Measurements from ENCODE around the gene ERCC6L2. TPM values are rescaled to one million over a fixed set of nuclear protein-coding genes. Genes with fewer than 3 reads are reported as not detected.

The ERCC6L2 gene
- total and polyA plus RNA-seq, 2 experiments from 2014 or later: 33.5 to 80.6 TPM

GRCh38 chr9:96004379-96004778, 128.9 kb downstream of the ERCC6L2 start:
- no peaks in the 10 kb centered on the region for H3K9me2 ChIP-seq (ENCODE audit: insufficient read depth)
- H3K27ac ChIP-seq (ENCODE audit: low read depth): no peak overlapping the region
- H3K4me1 ChIP-seq (ENCODE audit: insufficient read depth): no peaks in the 10 kb centered on the region
- no peak for ATAC-seq
- Mint-ChIP-seq H3K27me3 (ENCODE audit: insufficient read depth, low read depth, poor library complexity) (no peaks in the 10 kb centered on the region), H3K27ac (no peak overlapping the region), H3K4me3 (no peak overlapping the region), H3K9me3 (peaks cover 7% of the 10 kb centered on the region; the same call in 2 of the 3 replicates), H3K4me1 (peaks cover 8% of the 10 kb centered on the region), H3K36me3 (ENCODE audit: low read depth) (peaks cover 39% of the 10 kb centered on the region)
- TF ChIP-seq JUNB (IDR thresholded peaks at IDR 0.05; ENCODE audit: unreplicated experiment) (no peak), ZNF114 (CRISPR knock-in tag; IDR thresholded peaks at IDR 0.05) (no peak), ZNF331 (CRISPR knock-in tag; IDR thresholded peaks at IDR 0.05; ENCODE audit: low read depth) (no peak), CREB1 (CRISPR knock-in tag; IDR thresholded peaks at IDR 0.05; ENCODE audit: low read depth) (no peak), EZH2 (IDR thresholded peaks at IDR 0.05; ENCODE audit: low read depth, unreplicated experiment) (no peak), NANOG (IDR thresholded peaks at IDR 0.05; ENCODE audit: borderline replicate concordance) (no peak), REST (IDR thresholded peaks at IDR 0.05; ENCODE audit: unreplicated experiment) (no peak), STAT1 (IDR thresholded peaks at IDR 0.05; ENCODE audit: unreplicated experiment) (no peak), CTCF (conservative IDR thresholded peaks at IDR 0.05; ENCODE audit: low read depth in 2 of 2) (no peak), EZH2phosphoT487 (IDR thresholded peaks at IDR 0.05; ENCODE audit: unreplicated experiment) (no peak), POLR2AphosphoS5 (IDR thresholded peaks at IDR 0.05; ENCODE audit: low read depth) (no peak)
- TF ChIP-seq, protein P1, sequence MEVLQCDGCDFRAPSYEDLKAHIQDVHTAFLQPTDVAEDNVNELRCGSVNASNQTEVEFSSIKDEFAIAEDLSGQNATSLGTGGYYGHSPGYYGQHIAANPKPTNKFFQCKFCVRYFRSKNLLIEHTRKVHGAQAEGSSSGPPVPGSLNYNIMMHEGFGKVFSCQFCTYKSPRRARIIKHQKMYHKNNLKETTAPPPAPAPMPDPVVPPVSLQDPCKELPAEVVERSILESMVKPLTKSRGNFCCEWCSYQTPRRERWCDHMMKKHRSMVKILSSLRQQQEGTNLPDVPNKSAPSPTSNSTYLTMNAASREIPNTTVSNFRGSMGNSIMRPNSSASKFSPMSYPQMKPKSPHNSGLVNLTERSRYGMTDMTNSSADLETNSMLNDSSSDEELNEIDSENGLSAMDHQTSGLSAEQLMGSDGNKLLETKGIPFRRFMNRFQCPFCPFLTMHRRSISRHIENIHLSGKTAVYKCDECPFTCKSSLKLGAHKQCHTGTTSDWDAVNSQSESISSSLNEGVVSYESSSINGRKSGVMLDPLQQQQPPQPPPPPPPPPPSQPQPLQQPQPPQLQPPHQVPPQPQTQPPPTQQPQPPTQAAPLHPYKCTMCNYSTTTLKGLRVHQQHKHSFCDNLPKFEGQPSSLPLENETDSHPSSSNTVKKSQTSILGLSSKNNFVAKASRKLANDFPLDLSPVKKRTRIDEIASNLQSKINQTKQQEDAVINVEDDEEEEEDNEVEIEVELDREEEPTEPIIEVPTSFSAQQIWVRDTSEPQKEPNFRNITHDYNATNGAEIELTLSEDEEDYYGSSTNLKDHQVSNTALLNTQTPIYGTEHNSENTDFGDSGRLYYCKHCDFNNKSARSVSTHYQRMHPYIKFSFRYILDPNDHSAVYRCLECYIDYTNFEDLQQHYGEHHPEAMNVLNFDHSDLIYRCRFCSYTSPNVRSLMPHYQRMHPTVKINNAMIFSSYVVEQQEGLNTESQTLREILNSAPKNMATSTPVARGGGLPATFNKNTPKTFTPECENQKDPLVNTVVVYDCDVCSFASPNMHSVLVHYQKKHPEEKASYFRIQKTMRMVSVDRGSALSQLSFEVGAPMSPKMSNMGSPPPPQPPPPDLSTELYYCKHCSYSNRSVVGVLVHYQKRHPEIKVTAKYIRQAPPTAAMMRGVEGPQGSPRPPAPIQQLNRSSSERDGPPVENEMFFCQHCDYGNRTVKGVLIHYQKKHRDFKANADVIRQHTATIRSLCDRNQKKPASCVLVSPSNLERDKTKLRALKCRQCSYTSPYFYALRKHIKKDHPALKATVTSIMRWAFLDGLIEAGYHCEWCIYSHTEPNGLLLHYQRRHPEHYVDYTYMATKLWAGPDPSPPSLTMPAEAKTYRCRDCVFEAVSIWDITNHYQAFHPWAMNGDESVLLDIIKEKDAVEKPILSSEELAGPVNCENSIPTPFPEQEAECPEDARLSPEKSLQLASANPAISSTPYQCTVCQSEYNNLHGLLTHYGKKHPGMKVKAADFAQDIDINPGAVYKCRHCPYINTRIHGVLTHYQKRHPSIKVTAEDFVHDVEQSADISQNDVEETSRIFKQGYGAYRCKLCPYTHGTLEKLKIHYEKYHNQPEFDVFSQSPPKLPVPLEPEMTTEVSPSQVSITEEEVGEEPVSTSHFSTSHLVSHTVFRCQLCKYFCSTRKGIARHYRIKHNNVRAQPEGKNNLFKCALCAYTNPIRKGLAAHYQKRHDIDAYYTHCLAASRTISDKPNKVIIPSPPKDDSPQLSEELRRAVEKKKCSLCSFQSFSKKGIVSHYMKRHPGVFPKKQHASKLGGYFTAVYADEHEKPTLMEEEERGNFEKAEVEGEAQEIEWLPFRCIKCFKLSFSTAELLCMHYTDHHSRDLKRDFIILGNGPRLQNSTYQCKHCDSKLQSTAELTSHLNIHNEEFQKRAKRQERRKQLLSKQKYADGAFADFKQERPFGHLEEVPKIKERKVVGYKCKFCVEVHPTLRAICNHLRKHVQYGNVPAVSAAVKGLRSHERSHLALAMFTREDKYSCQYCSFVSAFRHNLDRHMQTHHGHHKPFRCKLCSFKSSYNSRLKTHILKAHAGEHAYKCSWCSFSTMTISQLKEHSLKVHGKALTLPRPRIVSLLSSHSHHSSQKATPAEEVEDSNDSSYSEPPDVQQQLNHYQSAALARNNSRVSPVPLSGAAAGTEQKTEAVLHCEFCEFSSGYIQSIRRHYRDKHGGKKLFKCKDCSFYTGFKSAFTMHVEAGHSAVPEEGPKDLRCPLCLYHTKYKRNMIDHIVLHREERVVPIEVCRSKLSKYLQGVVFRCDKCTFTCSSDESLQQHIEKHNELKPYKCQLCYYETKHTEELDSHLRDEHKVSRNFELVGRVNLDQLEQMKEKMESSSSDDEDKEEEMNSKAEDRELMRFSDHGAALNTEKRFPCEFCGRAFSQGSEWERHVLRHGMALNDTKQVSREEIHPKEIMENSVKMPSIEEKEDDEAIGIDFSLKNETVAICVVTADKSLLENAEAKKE (CRISPR knock-in tag; IDR thresholded peaks at IDR 0.05): no peak
- TF ChIP-seq, protein P2, sequence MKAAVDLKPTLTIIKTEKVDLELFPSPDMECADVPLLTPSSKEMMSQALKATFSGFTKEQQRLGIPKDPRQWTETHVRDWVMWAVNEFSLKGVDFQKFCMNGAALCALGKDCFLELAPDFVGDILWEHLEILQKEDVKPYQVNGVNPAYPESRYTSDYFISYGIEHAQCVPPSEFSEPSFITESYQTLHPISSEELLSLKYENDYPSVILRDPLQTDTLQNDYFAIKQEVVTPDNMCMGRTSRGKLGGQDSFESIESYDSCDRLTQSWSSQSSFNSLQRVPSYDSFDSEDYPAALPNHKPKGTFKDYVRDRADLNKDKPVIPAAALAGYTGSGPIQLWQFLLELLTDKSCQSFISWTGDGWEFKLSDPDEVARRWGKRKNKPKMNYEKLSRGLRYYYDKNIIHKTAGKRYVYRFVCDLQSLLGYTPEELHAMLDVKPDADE (IDR thresholded peaks at IDR 0.05): no peak
- no peak overlapping the region for H2AFZ ChIP-seq
- no peaks in the 10 kb centered on the region for H3K27me3 ChIP-seq (ENCODE audit: insufficient read depth)
- H3K36me3 ChIP-seq (ENCODE audit: insufficient read depth): no peaks in the 10 kb centered on the region; the same call in 1 of the 2 replicates
- no peak for DNase-seq (ENCODE audit: low spot score)
- H4K20me1 ChIP-seq (replicated peaks; ENCODE audit: insufficient read depth): no peaks in the 10 kb centered on the region
- no peaks in the 10 kb centered on the region for H3K79me2 ChIP-seq (replicated peaks; ENCODE audit: insufficient read depth)
- H3F3A ChIP-seq (replicated peaks; ENCODE audit: low read depth): no peaks in the 10 kb centered on the region
- H3K4me3 ChIP-seq: no peak overlapping the region
- no peak overlapping the region for H3K4me2 ChIP-seq
